WTC11 (cell line): ENCODE measurements around the gene LRRFIP2.

Source experiments
- CTCF ChIP-seq: fragments of 200-600 bp; IDR thresholded peaks from 2 replicates; pipeline ENCODE4 v1.8.0; 2022; ENCODE audit warnings: antibody characterized with exemption
- FOXP1 ChIP-seq: sonication (generic); formaldehyde crosslinking; IDR thresholded peaks from 2 replicates; pipeline ENCODE4 v1.8.0; 2022; ENCODE audit warnings: missing genetic modification reagents, mild to moderate bottlenecking, moderate library complexity, borderline replicate concordance
- FOXP4 ChIP-seq: sonication (generic); formaldehyde crosslinking; IDR thresholded peaks from 2 replicates; pipeline ENCODE4 v1.8.0; 2022; ENCODE audit warnings: mild to moderate bottlenecking, missing genetic modification reagents
- IRF1 ChIP-seq: sonication (generic); formaldehyde crosslinking; IDR thresholded peaks from 2 replicates; pipeline ENCODE4 v1.8.0; 2023; ENCODE audit warnings: missing genetic modification reagents
- IRF2 ChIP-seq: sonication (generic); formaldehyde crosslinking; IDR thresholded peaks from 2 replicates; pipeline ENCODE4 v1.8.0; 2022; ENCODE audit warnings: low read depth, missing genetic modification reagents, borderline replicate concordance
- PRDM15 ChIP-seq: sonication (generic); formaldehyde crosslinking; IDR thresholded peaks from 2 replicates; pipeline ENCODE4 v1.8.0; 2022; ENCODE audit warnings: missing genetic modification reagents
- SOX15 ChIP-seq: fragments of 250-450 bp; sonication (Bioruptor Pico); IDR thresholded peaks from 2 replicates; pipeline ENCODE4 v1.9.0; 2021; ENCODE audit warnings: mild to moderate bottlenecking
- TCF7 ChIP-seq: sonication (generic); formaldehyde crosslinking; IDR thresholded peaks from 2 replicates; pipeline ENCODE4 v1.8.0; 2022; ENCODE audit warnings: mild to moderate bottlenecking, low read depth, missing genetic modification reagents, moderate library complexity
- TEAD4 ChIP-seq: sonication (generic); formaldehyde crosslinking; IDR thresholded peaks from 2 replicates; pipeline ENCODE4 v1.8.0; 2022; ENCODE audit warnings: mild to moderate bottlenecking, missing genetic modification reagents
- TP53 ChIP-seq: sonication (generic); formaldehyde crosslinking; IDR thresholded peaks from 2 replicates; pipeline ENCODE4 v1.8.1; 2023; ENCODE audit warnings: mild to moderate bottlenecking, missing genetic modification reagents
- USF1 ChIP-seq: sonication (generic); formaldehyde crosslinking; IDR thresholded peaks from 2 replicates; pipeline ENCODE4 v1.8.0; 2022; ENCODE audit warnings: mild to moderate bottlenecking, missing genetic modification reagents
- USF2 ChIP-seq: sonication (generic); formaldehyde crosslinking; IDR thresholded peaks from 2 replicates; pipeline ENCODE4 v1.8.1; 2023; ENCODE audit warnings: mild to moderate bottlenecking, missing genetic modification reagents, moderate library complexity

GRCh38 chr3:37032961-37033360, 141.4 kb downstream of the LRRFIP2 start:
- no peak for TF ChIP-seq TEAD4 (CRISPR knock-in tag)
- TF ChIP-seq CTCF: no peak
- TF ChIP-seq USF2 (CRISPR knock-in tag): no peak
- TF ChIP-seq IRF2 (CRISPR knock-in tag): no peak
- no peak for TF ChIP-seq USF1 (CRISPR knock-in tag)
- TF ChIP-seq TP53 (CRISPR knock-in tag): no peak
- TF ChIP-seq FOXP4: no peak
- no peak for TF ChIP-seq IRF1 (CRISPR knock-in tag)
- no peak for TF ChIP-seq FOXP1 (CRISPR knock-in tag)
- TF ChIP-seq PRDM15: no peak
- TF ChIP-seq SOX15 (CRISPR knock-in tag): no peak
- TF ChIP-seq TCF7 (CRISPR knock-in tag): no peak
